Esophagus muscularis mucosa (tissue), 4 donors: ENCODE results near the gene CXCL17. TPM values are rescaled to one million over a fixed set of nuclear protein-coding genes. Genes with fewer than 3 reads are reported as not detected.
"Not testable (repeated sequence)": the region's sequence is repeated elsewhere in the genome, so short reads cannot be mapped to it uniquely, and the experiment has no call there.

Experiments
- DNase-seq: peaks from one replicate; pipeline ENCODE4 v3.0.0-alpha.2; 2017; ENCODE audit errors: extremely low spot score
- H3K27ac ChIP-seq, 4 donors: fragments of 200-600 bp; sonication (generic); replicated peaks in 1 of 4; 1 replicate in 3 of 4; 2 replicates in 1 of 4; pipeline ENCODE4 v1.5.1; 2016 to 2019; ENCODE audit warnings: mild to moderate bottlenecking in 1 of 4
- H3K27me3 ChIP-seq, 4 donors: fragments of 200-600 bp; sonication (generic); one replicate each; pipeline versions ENCODE4 v1.5.1 to v1.6.0; 2016 to 2019
- H3K36me3 ChIP-seq, 4 donors: fragments of 200-600 bp; sonication (generic); one replicate each; pipeline ENCODE4 v1.5.1; 2016 to 2019
- H3K4me1 ChIP-seq, 4 donors: fragments of 200-600 bp; sonication (generic); one replicate each; pipeline ENCODE4 v1.5.1; 2016 to 2019
- H3K4me3 ChIP-seq, 4 donors: fragments of 200-600 bp; sonication (generic); 1 replicate in 2 of 4; 2 replicates in 2 of 4; pipeline ENCODE4 v1.5.1; 2016 to 2019; ENCODE audit warnings: mild to moderate bottlenecking in 4 of 4, moderate library complexity in 1 of 4
- H3K9me3 ChIP-seq, 4 donors: fragments of 200-600 bp; sonication (generic); 1 replicate in 3 of 4; 2 replicates in 1 of 4; pipeline ENCODE4 v1.5.1; 2016 to 2019
- CTCF ChIP-seq, 3 experiments: fragments of 200-600 bp in 2 of 3; fragments of 450-650 bp in 1 of 3; sonication (generic) in 2 of 3; IDR thresholded peaks; one replicate each; pipeline ENCODE4 v1.5.1; 2017 to 2019; ENCODE audit warnings: antibody characterized with exemption in 3 of 3, mild to moderate bottlenecking in 2 of 3, moderate library complexity in 1 of 3
- EP300 ChIP-seq: sonication (generic); formaldehyde crosslinking; IDR thresholded peaks from one replicate; pipeline ENCODE4 v1.6.1; 2017; ENCODE audit warnings: antibody characterized with exemption
- POLR2A ChIP-seq: fragments of 450-650 bp; IDR thresholded peaks from one replicate; pipeline ENCODE4 v1.6.1; 2017; ENCODE audit warnings: antibody characterized with exemption, moderate library complexity, mild to moderate bottlenecking, low read depth
- POLR2AphosphoS5 ChIP-seq, 2 donors: sonication (generic); formaldehyde crosslinking; IDR thresholded peaks; one replicate each; pipeline ENCODE4 v1.6.1; 2017; ENCODE audit warnings: antibody characterized with exemption in 2 of 2
- WGBS: methylation state at CpG from one replicate; pipeline ENCODE4 v1.1.5; 2018; 5-methylcytosine and 5-hydroxymethylcytosine counted together
- intact Hi-C: fragments of 100-400 bp; cut with DNase I; formaldehyde crosslinking; loops from one replicate; pipeline ENCODE4 v1.15.1; 2023
- total RNA-seq, 4 donors: library from RNA; depleted of rRNA; stranded (reverse); fragments of >200 nt; gene quantifications; one replicate each; pipeline versions ENCODE4 v1.1.0 to v1.2.1, GENCODE V29; 2016

CXCL17 gene
- total RNA-seq, 4 donors from 2014 or later: 1.2 TPM; not detected in 3

- Histone ChIP-seq H3K36me3 (no peaks in the 10 kb centered on the region), H3K27me3 (no peaks in the 10 kb centered on the region), H3K4me1 (peaks cover 0 to 6% (median 2%) of the 10 kb centered on the region in 4 donors), H3K27ac (peak overlapping the region in 1 of 4 donors; percentile 36), H3K9me3 (no peaks in the 10 kb centered on the region), H3K4me3 (no peak overlapping the region)
- 0% methylated on average over 3 of the region's 3 CpGs for WGBS
- DNase-seq: peak; percentile 93
- intact Hi-C loops: loop anchor here (2.0 kb wide), 1 partner anchor 78 kb away; the partner anchor contains the start of gene CEACAM1
- TF ChIP-seq POLR2A (no peak), EP300 (no peak), CTCF (IDR thresholded peaks at IDR 0.05) (peak; percentile 75 to 88 (median 86)), POLR2AphosphoS5 (IDR thresholded peaks at IDR 0.05) (peak in 1 of 2 donors; percentile 46)
Observed at GRCh38 chr19:42450314-42450934, 7.7 kb upstream of the CXCL17 start.

GRCh38 chr19:42448306-42448705, 5.6 kb upstream of the CXCL17 start:
- H3K27me3 ChIP-seq, intact Hi-C loops, H3K4me1 ChIP-seq, DNase-seq, H3K9me3 ChIP-seq, H3K36me3 ChIP-seq, H3K27ac ChIP-seq, H3K4me3 ChIP-seq: not testable (repeated sequence)
- 76% methylated on average over 5 of the region's 5 CpGs for WGBS

GRCh38 chr19:42445948-42446347, 3.2 kb upstream of the CXCL17 start:
- no peak for DNase-seq
- peaks cover 0 to 6% (median 2%) of the 10 kb centered on the region in 4 donors for H3K4me1 ChIP-seq
- H3K36me3 ChIP-seq: no peaks in the 10 kb centered on the region
- no peak overlapping the region for H3K27ac ChIP-seq
- no peak overlapping the region for H3K4me3 ChIP-seq
- intact Hi-C loops: no loop called here
- no peaks in the 10 kb centered on the region for H3K9me3 ChIP-seq
- TF ChIP-seq POLR2AphosphoS5 (IDR thresholded peaks at IDR 0.05): no peak
- no peak for TF ChIP-seq CTCF (IDR thresholded peaks at IDR 0.05)
- TF ChIP-seq POLR2A: no peak
- no peak for TF ChIP-seq EP300
- peaks cover 0 to 4% (median 0%) of the 10 kb centered on the region in 4 donors for H3K27me3 ChIP-seq
- WGBS: 78% methylated on average over 7 of the region's 7 CpGs

- 60% methylated on average over 4 of the region's 4 CpGs for WGBS
- no peak for DNase-seq
- Histone ChIP-seq H3K27me3 (peaks cover 0 to 4% (median 0%) of the 10 kb centered on the region in 4 donors), H3K27ac (no peak overlapping the region), H3K4me1 (peaks cover 0 to 7% (median 0%) of the 10 kb centered on the region in 4 donors), H3K9me3 (no peaks in the 10 kb centered on the region), H3K4me3 (no peak overlapping the region), H3K36me3 (no peaks in the 10 kb centered on the region)
- intact Hi-C loops: no loop called here
- TF ChIP-seq POLR2AphosphoS5 (IDR thresholded peaks at IDR 0.05) (no peak), EP300 (no peak), POLR2A (no peak), CTCF (IDR thresholded peaks at IDR 0.05) (no peak)
Observed at GRCh38 chr19:42443944-42444398, 1.2 kb upstream of the CXCL17 start.

GRCh38 chr19:42441049-42441445, 1.7 kb downstream of the CXCL17 start:
- Histone ChIP-seq H3K4me1 (peaks cover 0 to 7% (median 2%) of the 10 kb centered on the region in 4 donors), H3K4me3 (no peak overlapping the region), H3K36me3 (no peaks in the 10 kb centered on the region), H3K9me3 (no peaks in the 10 kb centered on the region), H3K27me3 (peaks cover 0 to 4% (median 0%) of the 10 kb centered on the region in 4 donors), H3K27ac (no peak overlapping the region)
- 68% methylated on average over 2 of the region's 2 CpGs for WGBS
- TF ChIP-seq POLR2AphosphoS5 (IDR thresholded peaks at IDR 0.05) (no peak), EP300 (no peak), CTCF (IDR thresholded peaks at IDR 0.05) (no peak), POLR2A (no peak)
- no peak for DNase-seq
- intact Hi-C loops: no loop called here
